OCI-LY7 (cell line): ENCODE results near the gene CTNNA2.

Source experiments
- CTCF ChIP-seq: fragments of 200-600 bp; sonication (generic); conservative IDR thresholded peaks from 2 replicates; pipeline ENCODE4 v1.5.1; 2014; ENCODE audit warnings: mild to moderate bottlenecking, antibody characterized with exemption, low read length, moderate library complexity, mixed read lengths
- EZH2phosphoT487 ChIP-seq: fragments of 200-600 bp; sonication (generic); IDR thresholded peaks from 2 replicates; pipeline ENCODE4 v1.6.1; 2018; ENCODE audit warnings: low read depth, borderline replicate concordance, mild to moderate bottlenecking, mixed run types, antibody characterized with exemption, low read length, moderate library complexity, mixed read lengths

DNA sequence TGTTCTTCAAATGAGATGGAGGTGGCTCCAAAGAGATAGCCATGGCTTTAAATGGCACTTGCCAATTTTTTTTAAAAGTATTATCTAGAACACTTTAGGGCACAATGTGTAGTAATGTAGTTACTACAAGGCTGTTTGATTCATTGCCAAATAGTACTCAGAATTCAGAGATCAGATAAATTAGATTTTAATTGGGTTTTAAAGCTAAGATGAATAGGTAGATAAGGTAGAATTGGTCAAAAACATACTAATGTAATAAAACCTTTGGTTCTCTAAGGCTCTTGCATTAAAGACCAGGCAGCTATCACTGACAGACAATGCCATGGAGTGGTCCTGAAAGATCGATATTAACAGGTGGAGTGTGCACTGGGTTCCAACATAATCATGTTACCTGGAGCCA is 425.8 kb downstream of the CTNNA2 start:
- TF ChIP-seq CTCF = no peak
- no peak for TF ChIP-seq EZH2phosphoT487
